Activated CD4-positive, alpha-beta T cell treated with anti-CD3 and anti-CD28 coated beads, Interleukin-2, Interleukin-6, amounts not matched to agents 100 ng/mL and 50 ng/mL, durations not matched to agents 16 hours and 8 hours (primary cell): ENCODE data around the gene CCDC127.
"Not testable (repeated sequence)": the region's sequence is repeated elsewhere in the genome, so short reads cannot be mapped to it uniquely, and the experiment has no call there.

Source experiments
- DNase-seq: peaks from one replicate; pipeline ENCODE4 v3.0.0-alpha.2; 2020

CCDC127 gene

GRCh38 chr5:169071-169727 lies 48.8 kb downstream of the CCDC127 start:
- DNase-seq = no peak

- DNase-seq = no peak
Observed at GRCh38 chr5:167982-168660, 49.8 kb downstream of the CCDC127 start.

GRCh38 chr5:167511-167910 lies 50.4 kb downstream of the CCDC127 start:
- no peak for DNase-seq

GRCh38 chr5:166441-167372 lies 51.2 kb downstream of the CCDC127 start:
- DNase-seq = no peak

- DNase-seq = not testable (repeated sequence)
Observed at GRCh38 chr5:164783-165182, 53.2 kb downstream of the CCDC127 start.

GRCh38 chr5:164244-164643 lies 53.7 kb downstream of the CCDC127 start:
- no peak for DNase-seq

- no peak for DNase-seq
Observed at GRCh38 chr5:163841-164240, 54.1 kb downstream of the CCDC127 start.

GRCh38 chr5:163338-163620 lies 54.7 kb downstream of the CCDC127 start:
- no peak for DNase-seq

- DNase-seq = no peak
Observed at GRCh38 chr5:162565-163337, 55.2 kb downstream of the CCDC127 start.

- DNase-seq = no peak
Observed at GRCh38 chr5:162190-162564, 55.8 kb downstream of the CCDC127 start.

GRCh38 chr5:161803-162110 lies 56.2 kb downstream of the CCDC127 start:
- DNase-seq = no peak

GRCh38 chr5:160921-161802 lies 56.8 kb downstream of the CCDC127 start:
- no peak for DNase-seq

- no peak for DNase-seq
Observed at GRCh38 chr5:160173-160510, 57.8 kb downstream of the CCDC127 start.

- no peak for DNase-seq
Observed at GRCh38 chr5:159448-160172, 58.3 kb downstream of the CCDC127 start.

GRCh38 chr5:158807-159447 lies 59.0 kb downstream of the CCDC127 start:
- DNase-seq = no peak

- DNase-seq = no peak
Observed at GRCh38 chr5:157801-158200, 60.2 kb downstream of the CCDC127 start.

GRCh38 chr5:157126-157715 lies 60.7 kb downstream of the CCDC127 start:
- no peak for DNase-seq

- DNase-seq = no peak
Observed at GRCh38 chr5:156411-157072, 61.4 kb downstream of the CCDC127 start.

GRCh38 chr5:155651-156410 lies 62.1 kb downstream of the CCDC127 start:
- DNase-seq = no peak
